ENCODE measurements around the gene TM7SF2.

- no peak for TF ChIP-seq YY1 (IDR thresholded peaks at IDR 0.05; ENCODE audit: insufficient read depth, insufficient read length)
- no peak for TF ChIP-seq ZNF274 (IDR thresholded peaks at IDR 0.05; ENCODE audit: low read depth, low read length)
- TF ChIP-seq SUZ12 (IDR thresholded peaks at IDR 0.05; ENCODE audit: extremely low read depth, insufficient read depth, insufficient read length): no peak
Measured at GRCh38 chr11:65114538-65115171, 3.0 kb downstream of the TM7SF2 start.
